B cell (primary cell): ENCODE results near the gene PDXK.

Source experiments
- EZH2 ChIP-seq: IDR thresholded peaks from 2 replicates; pipeline ENCODE4 v1.6.1; 2012; ENCODE audit warnings: borderline replicate concordance, low read depth, mild to moderate bottlenecking, moderate library complexity, low read length; ENCODE audit not compliant: insufficient read depth, poor library complexity, severe bottlenecking
- TF ChIP-seq, protein P1 (sequence below): fragments of 200-600 bp; IDR thresholded peaks from one replicate; pipeline ENCODE4 v1.8.0; 2022; ENCODE audit warnings: antibody characterized with exemption, mild to moderate bottlenecking

DNA sequence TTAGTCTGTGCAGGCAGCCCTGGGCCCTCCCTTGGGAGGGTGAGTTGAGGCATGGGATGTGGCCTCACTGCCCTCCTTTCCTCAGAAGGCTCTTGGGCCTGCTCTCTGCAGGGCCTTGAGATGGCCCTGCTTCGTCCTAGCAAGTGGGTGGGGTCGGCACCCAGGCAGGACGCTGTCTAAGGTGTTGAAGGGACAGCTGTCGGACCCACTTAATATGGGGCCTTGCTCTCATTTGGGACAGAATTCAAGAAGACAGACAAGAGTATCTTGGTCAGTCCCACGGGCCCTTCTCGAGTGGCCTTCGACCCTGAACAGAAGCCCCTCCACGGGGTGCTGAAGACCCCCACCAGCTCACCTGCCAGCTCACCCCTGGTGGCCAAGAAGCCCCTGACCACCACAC is 26.0 kb upstream of the PDXK start:
- TF ChIP-seq, protein P1, sequence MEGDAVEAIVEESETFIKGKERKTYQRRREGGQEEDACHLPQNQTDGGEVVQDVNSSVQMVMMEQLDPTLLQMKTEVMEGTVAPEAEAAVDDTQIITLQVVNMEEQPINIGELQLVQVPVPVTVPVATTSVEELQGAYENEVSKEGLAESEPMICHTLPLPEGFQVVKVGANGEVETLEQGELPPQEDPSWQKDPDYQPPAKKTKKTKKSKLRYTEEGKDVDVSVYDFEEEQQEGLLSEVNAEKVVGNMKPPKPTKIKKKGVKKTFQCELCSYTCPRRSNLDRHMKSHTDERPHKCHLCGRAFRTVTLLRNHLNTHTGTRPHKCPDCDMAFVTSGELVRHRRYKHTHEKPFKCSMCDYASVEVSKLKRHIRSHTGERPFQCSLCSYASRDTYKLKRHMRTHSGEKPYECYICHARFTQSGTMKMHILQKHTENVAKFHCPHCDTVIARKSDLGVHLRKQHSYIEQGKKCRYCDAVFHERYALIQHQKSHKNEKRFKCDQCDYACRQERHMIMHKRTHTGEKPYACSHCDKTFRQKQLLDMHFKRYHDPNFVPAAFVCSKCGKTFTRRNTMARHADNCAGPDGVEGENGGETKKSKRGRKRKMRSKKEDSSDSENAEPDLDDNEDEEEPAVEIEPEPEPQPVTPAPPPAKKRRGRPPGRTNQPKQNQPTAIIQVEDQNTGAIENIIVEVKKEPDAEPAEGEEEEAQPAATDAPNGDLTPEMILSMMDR = no peak
- no peak for TF ChIP-seq EZH2
